Psoas muscle (tissue), 8 donors: ENCODE data around the gene ZPBP2. TPM values are rescaled to one million over a fixed set of nuclear protein-coding genes. Genes with fewer than 3 reads are reported as not detected.
"Not testable (repeated sequence)": the region's sequence is repeated elsewhere in the genome, so short reads cannot be mapped to it uniquely, and the experiment has no call there.

Experiments
- ATAC-seq, 4 donors: fragments of 200-7000 bp; cut with Tn5 transposase; one replicate each; pipeline ENCODE4 v1.9.1; 2020; ENCODE audit warnings: moderate library complexity in 3 of 4, mild to moderate bottlenecking in 2 of 4
- DNase-seq, 2 donors: peaks; one replicate each; pipeline ENCODE4 v3.0.0-alpha.2; 2020
- H3K27ac ChIP-seq: fragments of 200-600 bp; one replicate; pipeline ENCODE4 v1.8.0; 2022
- H3K27me3 ChIP-seq, 3 donors: fragments of 200-600 bp in 1 of 3; one replicate each; pipeline versions ENCODE4 v1.6.1 to v1.8.0; 2013 to 2022; ENCODE audit warnings: low read length in 2 of 3, mild to moderate bottlenecking in 2 of 3, moderate library complexity in 1 of 3; ENCODE audit not compliant: insufficient read depth in 3 of 3
- H3K36me3 ChIP-seq, 2 donors: fragments of 200-600 bp in 1 of 2; one replicate each; pipeline versions ENCODE4 v1.6.1 to v1.8.0; 2013 to 2022; ENCODE audit warnings: low read depth in 1 of 2, mild to moderate bottlenecking in 1 of 2, moderate library complexity in 1 of 2; ENCODE audit not compliant: insufficient read depth in 1 of 2
- H3K4me1 ChIP-seq: fragments of 200-600 bp; one replicate; pipeline ENCODE4 v1.8.0; 2022
- H3K4me3 ChIP-seq: fragments of 200-600 bp; one replicate; pipeline ENCODE4 v1.8.0; 2022; ENCODE audit warnings: mild to moderate bottlenecking
- H3K9me3 ChIP-seq: fragments of 200-600 bp; one replicate; pipeline ENCODE4 v1.8.0; 2022
- WGBS, 3 donors: extraction: QIAGEN DNeasy Blood & Tissue Kit; methylation state at CpG; one replicate each; pipeline versions ENCODE4 v1.1.6 to v1.1.7; 2013; 5-methylcytosine and 5-hydroxymethylcytosine counted together
- intact Hi-C, 2 donors: fragments of 100-400 bp; cut with DNase I; formaldehyde crosslinking; loops; one replicate each; pipeline versions ENCODE4 v1.11.0 to v1.14.2; 2022
- polyA plus RNA-seq, 3 donors: library from polyadenylated mRNA; stranded (reverse); fragments of 200-250 nt; gene quantifications; one replicate each; pipeline ENCODE4 v1.2.3, GENCODE V29; 2013
- total RNA-seq, 4 donors: library from RNA; stranded (reverse); fragmentation: NEBNext Ultra II Directional in 2 of 4; extraction: Animal tissue kit (Norgen Biotek cat#: 25700) in 2 of 4; gene quantifications; one replicate each; pipeline versions ENCODE4 v1.2.1 to v1.2.4, GENCODE V29; 2021 to 2023
- TF ChIP-seq, protein P1 (sequence below): fragments of 200-600 bp; IDR thresholded peaks from one replicate; pipeline ENCODE4 v1.8.0; 2022; ENCODE audit warnings: antibody characterized with exemption
- donor health status: healthy with polysubstance abuse.
- donor health status: DM: no; HTN: no; CAD: no; lungs with moderate emphysema.
- donor health status: Bipolar disorder and iron deficiency.
- donor health status: healthy.
- donor health status: DM: yes; HTN: yes; CAD: no.
- donor health status: DM: no; HTN: no; CAD: no.
- donor health status: DM: no; HTN: no; CAD: no.
- donor health status: DM: yes; HTN: yes; CAD: no.

The ZPBP2 gene
- total and polyA plus RNA-seq, 7 donors = not detected

DNA sequence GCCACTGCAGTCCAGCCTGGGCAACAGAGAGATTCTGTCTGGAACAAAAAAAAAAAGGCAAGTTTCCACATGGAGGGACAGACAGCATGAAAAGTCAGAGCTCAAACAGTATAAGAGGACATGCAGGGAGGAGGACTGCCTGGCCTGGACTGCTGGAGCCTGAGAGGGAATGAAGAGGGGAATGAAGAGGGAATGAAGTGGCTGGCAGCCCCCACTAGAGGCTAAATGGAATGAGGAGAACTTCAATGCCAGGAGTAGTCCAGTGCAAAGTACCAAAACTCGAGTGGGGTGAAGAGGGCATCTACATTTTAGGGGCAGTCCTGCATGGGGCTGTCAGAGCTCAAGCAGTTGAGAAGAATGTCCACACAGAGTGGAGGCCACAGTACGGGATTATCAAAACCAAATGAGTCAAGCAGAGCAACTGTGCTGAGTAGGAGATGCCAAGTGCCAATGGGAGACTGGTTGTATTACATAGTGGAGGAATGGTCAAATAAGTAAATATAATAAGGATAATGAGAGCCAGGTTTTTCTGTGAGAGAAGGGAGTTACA is 26.8 kb upstream of the ZPBP2 start:
- TF ChIP-seq, protein P1, sequence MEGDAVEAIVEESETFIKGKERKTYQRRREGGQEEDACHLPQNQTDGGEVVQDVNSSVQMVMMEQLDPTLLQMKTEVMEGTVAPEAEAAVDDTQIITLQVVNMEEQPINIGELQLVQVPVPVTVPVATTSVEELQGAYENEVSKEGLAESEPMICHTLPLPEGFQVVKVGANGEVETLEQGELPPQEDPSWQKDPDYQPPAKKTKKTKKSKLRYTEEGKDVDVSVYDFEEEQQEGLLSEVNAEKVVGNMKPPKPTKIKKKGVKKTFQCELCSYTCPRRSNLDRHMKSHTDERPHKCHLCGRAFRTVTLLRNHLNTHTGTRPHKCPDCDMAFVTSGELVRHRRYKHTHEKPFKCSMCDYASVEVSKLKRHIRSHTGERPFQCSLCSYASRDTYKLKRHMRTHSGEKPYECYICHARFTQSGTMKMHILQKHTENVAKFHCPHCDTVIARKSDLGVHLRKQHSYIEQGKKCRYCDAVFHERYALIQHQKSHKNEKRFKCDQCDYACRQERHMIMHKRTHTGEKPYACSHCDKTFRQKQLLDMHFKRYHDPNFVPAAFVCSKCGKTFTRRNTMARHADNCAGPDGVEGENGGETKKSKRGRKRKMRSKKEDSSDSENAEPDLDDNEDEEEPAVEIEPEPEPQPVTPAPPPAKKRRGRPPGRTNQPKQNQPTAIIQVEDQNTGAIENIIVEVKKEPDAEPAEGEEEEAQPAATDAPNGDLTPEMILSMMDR = no peak
- H3K4me3 ChIP-seq = no peak overlapping the region
- no peaks in the 10 kb centered on the region for H3K36me3 ChIP-seq
- peaks cover 4% of the 10 kb centered on the region for H3K9me3 ChIP-seq
- no peaks in the 10 kb centered on the region for H3K4me1 ChIP-seq
- intact Hi-C loops = no loop called here
- H3K27me3 ChIP-seq = peaks cover 0 to 28% (median 4%) of the 10 kb centered on the region in 3 donors
- WGBS, 3 donors = 53 to 77% (median 71%) methylated on average over 2 of the region's 2 CpGs
- no peak overlapping the region for H3K27ac ChIP-seq
- ATAC-seq (no peak), DNase-seq (no peak)

DNA sequence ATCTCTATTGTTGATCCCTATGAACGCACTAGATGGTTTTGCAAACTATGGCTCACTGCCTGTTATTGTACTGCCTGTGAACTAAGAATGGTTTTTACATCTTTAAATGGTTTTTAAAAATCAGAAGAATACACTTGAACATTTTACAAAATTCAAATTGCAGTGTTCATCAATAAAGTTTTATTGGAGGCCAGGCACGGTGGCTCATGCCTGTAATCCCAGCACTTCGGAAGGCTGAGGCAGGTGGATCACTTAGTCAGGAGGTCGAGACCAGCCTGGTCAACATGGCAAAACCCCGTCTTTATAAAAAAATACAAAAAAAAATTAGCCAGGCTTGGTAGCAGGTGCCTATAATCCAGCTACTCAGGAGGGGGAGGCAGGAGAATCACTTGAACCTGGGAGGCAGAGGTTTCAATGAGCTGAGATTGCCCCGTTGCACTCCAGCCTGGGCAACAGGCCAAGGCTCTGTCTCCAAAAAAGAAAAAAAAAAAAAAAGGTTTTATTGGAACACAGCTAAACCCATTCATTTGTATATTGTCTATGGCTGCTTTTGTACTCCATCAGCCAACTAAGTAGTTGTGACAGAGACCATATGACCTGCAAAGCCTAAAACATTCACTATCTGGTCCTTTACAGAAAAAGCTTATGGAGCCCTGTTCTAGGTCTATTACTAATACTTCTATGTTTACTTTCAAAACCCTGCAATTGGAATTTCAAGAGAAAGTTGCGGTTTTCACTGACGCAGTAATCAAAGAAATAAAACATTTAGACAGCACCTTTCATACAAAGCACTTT is 22.8 kb upstream of the ZPBP2 start:
- DNase-seq (no peak), ATAC-seq (no peak)
- Histone ChIP-seq H3K27me3 (peaks cover 0 to 38% (median 10%) of the 10 kb centered on the region in 3 donors), H3K4me3 (no peak overlapping the region), H3K4me1 (no peaks in the 10 kb centered on the region), H3K9me3 (no peaks in the 10 kb centered on the region), H3K27ac (no peak overlapping the region), H3K36me3 (no peaks in the 10 kb centered on the region)
- TF ChIP-seq, protein P1 = no peak
- WGBS, 3 donors = 59 to 67% (median 67%) methylated on average over 8 of the region's 8 CpGs
- intact Hi-C loops = no loop called here

DNA sequence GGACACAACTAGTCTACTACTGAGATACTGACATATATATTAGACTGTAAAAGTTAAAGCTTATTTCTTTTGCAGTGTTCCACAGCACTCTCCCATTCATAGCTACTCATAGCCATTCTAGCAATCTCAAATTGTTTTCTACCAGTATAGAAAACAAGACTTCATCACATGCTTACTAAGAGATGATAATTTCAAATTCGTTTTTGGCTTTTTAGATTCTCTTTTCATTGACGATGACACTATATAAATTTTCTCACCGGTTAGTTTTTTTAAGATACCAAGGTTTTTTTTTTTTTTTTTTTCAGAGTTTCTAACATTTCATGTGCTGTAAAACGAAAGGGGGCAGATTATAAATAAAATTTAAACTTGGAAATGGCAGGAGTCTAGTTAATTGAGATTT is 21.8 kb upstream of the ZPBP2 start:
- 50 to 54% (median 52%) methylated on average over 4 of the region's 4 CpGs for WGBS, 3 donors
- TF ChIP-seq, protein P1 = no peak
- Histone ChIP-seq H3K4me1 (no peaks in the 10 kb centered on the region), H3K27ac (no peak overlapping the region), H3K36me3 (no peaks in the 10 kb centered on the region), H3K4me3 (no peak overlapping the region), H3K27me3 (peaks cover 0 to 38% (median 10%) of the 10 kb centered on the region in 3 donors), H3K9me3 (no peaks in the 10 kb centered on the region)
- no peak for ATAC-seq
- DNase-seq = no peak
- intact Hi-C loops = no loop called here

DNA sequence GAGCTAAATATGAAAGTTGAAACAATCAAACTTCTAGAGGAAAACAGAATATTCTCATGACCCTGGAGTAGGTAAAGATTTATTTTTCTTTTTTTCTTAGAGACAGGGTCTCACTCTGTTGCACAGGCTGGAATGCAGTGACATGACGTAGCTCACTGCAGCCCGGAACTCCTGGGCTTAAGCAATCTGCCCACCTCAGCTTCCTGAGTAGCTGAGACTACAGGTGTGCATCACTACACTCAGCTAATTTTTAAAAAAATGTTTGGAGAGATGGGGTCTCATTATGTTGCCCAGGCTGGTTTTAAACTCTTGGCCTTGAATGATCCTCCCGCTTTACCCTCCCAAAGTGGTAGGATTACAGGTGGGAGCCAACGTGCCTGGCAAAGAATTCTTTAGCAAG is 19.4 kb upstream of the ZPBP2 start:
- no peaks in the 10 kb centered on the region for H3K4me1 ChIP-seq
- H3K9me3 ChIP-seq = no peaks in the 10 kb centered on the region
- intact Hi-C loops = no loop called here
- H3K4me3 ChIP-seq = no peak overlapping the region
- no peak for ATAC-seq
- 74 to 76% (median 75%) methylated on average over 4 of the region's 4 CpGs for WGBS, 3 donors
- no peaks in the 10 kb centered on the region for H3K36me3 ChIP-seq
- DNase-seq = no peak
- H3K27me3 ChIP-seq = peaks cover 0 to 29% (median 10%) of the 10 kb centered on the region in 3 donors
- TF ChIP-seq, protein P1 = no peak
- no peak overlapping the region for H3K27ac ChIP-seq

DNA sequence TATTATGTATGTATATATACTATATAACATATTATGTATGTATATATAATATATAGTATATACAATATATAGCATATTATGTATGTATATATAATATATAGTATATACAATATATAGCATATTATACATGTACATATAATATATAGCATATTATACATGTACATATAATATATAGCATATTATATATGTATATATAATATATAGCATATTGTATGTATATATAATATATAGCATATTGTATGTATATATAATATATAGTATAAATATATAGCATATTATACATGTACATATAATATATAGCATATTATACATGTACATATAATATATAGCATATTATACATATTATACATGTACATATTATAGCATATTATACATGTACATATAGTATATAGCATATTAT is 17.8 kb upstream of the ZPBP2 start:
- ATAC-seq, H3K36me3 ChIP-seq, H3K4me1 ChIP-seq, intact Hi-C loops, DNase-seq, H3K9me3 ChIP-seq, H3K4me3 ChIP-seq, H3K27ac ChIP-seq: not testable (repeated sequence)
- H3K27me3 ChIP-seq = peaks cover 0 to 18% (median 13%) of the 10 kb centered on the region in 3 donors
